Measurements from ENCODE around the gene TPSAB1. TPM values are rescaled to one million over a fixed set of nuclear protein-coding genes. Genes with fewer than 3 reads are reported as not detected.

Gene TPSAB1
- total RNA-seq, 4 donors from 2014 or later = 4.3 to 8.6 (median 6.5) TPM

GRCh38 chr16:1256874-1257322, 16.4 kb downstream of the TPSAB1 start:
- no peak for DNase-seq
- Histone ChIP-seq H3K4me3 (replicated peaks in 1 of 3) (no peak overlapping the region), H3K27ac (no peak overlapping the region), H3K36me3 (no peaks in the 10 kb centered on the region), H3K9me3 (no peaks in the 10 kb centered on the region), H3K4me1 (peaks cover 0 to 3% of the 10 kb centered on the region in 2 donors), H3K27me3 (no peaks in the 10 kb centered on the region)
- TF ChIP-seq POLR2A (IDR thresholded peaks at IDR 0.05) (no peak), CTCF (IDR thresholded peaks at IDR 0.05) (no peak)
- intact Hi-C loops (cut with DNase I) = no loop called here
- WGBS, 2 donors = 82 to 87% methylated on average over 21 to 22 of the region's 22 CpGs

DNA sequence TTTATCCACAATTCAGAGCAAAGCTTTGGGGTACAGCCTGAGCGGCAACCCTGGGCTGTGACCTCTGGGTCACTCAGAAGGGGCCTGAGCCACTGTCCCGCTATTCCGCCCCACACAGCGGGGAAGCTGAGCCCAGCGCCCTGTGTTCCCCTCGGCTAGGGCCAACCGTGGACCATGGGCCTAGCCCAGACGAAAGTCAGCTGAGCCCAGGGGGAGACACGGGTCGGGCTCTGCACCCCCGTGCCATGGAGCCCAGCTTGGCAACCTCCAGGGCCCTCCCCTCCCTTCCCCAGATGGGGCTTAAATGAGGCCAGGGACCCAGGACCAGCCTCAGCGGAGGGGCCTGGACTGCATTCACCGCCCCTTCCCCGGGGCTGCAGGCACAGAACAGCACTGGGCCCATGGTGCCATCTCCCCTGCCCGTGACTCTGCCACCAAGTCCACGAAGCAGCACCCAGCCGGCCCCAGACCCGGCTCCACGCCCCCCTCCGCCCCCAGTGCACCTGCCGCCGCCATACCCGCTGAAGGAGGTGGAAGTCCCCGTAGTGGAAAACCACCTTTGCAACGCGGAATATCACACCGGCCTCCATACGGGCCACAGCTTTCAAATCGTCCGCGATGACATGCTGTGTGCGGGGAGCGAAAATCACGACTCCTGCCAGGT, 17.2 kb downstream of the TPSAB1 start:
- Histone ChIP-seq H3K9me3 (no peaks in the 10 kb centered on the region), H3K36me3 (no peaks in the 10 kb centered on the region), H3K4me1 (peaks cover 0 to 3% of the 10 kb centered on the region in 2 donors), H3K27me3 (no peaks in the 10 kb centered on the region), H3K27ac (no peak overlapping the region), H3K4me3 (replicated peaks in 1 of 3) (no peak overlapping the region)
- no peak for DNase-seq
- TF ChIP-seq POLR2A (IDR thresholded peaks at IDR 0.05) (no peak), CTCF (IDR thresholded peaks at IDR 0.05) (no peak)
- intact Hi-C loops (cut with DNase I) = no loop called here
- whole genome bisulfite sequencing, 2 donors = 82 to 89% methylated on average over 18 to 19 of the region's 34 CpGs

DNA sequence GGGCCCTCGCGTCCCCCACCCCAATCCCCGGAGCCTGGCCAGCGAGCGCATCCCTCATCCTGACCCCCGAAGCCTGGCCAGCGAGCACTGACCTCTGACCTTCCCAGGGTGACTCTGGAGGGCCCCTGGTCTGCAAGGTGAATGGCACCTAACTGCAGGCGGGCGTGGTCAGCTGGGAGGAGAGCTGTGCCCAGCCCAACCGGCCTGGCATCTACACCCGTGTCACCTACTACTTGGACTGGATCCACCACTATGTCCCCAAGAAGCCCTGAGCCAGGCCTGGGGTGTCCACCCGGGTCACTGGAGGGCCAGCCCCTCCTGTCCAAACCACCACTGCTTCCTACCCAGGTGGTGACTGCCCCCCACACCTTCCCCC, 17.7 kb downstream of the TPSAB1 start:
- no peak overlapping the region for H3K4me3 ChIP-seq (replicated peaks in 1 of 3)
- intact Hi-C loops (cut with DNase I) = no loop called here
- WGBS, 2 donors = 67 to 74% methylated on average over 5 to 8 of the region's 12 CpGs
- H3K4me1 ChIP-seq = peaks cover 0 to 3% of the 10 kb centered on the region in 2 donors
- TF ChIP-seq POLR2A (IDR thresholded peaks at IDR 0.05) (no peak), CTCF (IDR thresholded peaks at IDR 0.05) (no peak)
- H3K36me3 ChIP-seq = no peaks in the 10 kb centered on the region
- H3K9me3 ChIP-seq = no peaks in the 10 kb centered on the region
- H3K27ac ChIP-seq = no peak overlapping the region
- no peaks in the 10 kb centered on the region for H3K27me3 ChIP-seq
- no peak for DNase-seq

- no peaks in the 10 kb centered on the region for H3K27me3 ChIP-seq
- no peak overlapping the region for H3K4me3 ChIP-seq (replicated peaks in 1 of 3)
- H3K4me1 ChIP-seq = peaks cover 0 to 3% of the 10 kb centered on the region in 2 donors
- no peaks in the 10 kb centered on the region for H3K36me3 ChIP-seq
- no peaks in the 10 kb centered on the region for H3K9me3 ChIP-seq
- WGBS, 2 donors = 16 to 23% methylated on average over 7 to 32 of the region's 42 CpGs
- no peak overlapping the region for H3K27ac ChIP-seq
- DNase-seq = no peak
- TF ChIP-seq CTCF (IDR thresholded peaks at IDR 0.05) (no peak), POLR2A (IDR thresholded peaks at IDR 0.05) (no peak)
- intact Hi-C loops (cut with DNase I) = no loop called here
Observed at GRCh38 chr16:1258906-1259759, 18.6 kb downstream of the TPSAB1 start.

GRCh38 chr16:1259760-1260068, 19.2 kb downstream of the TPSAB1 start:
- Histone ChIP-seq H3K36me3 (no peaks in the 10 kb centered on the region), H3K4me3 (replicated peaks in 1 of 3) (no peak overlapping the region), H3K4me1 (peaks cover 0 to 3% of the 10 kb centered on the region in 2 donors), H3K27me3 (no peaks in the 10 kb centered on the region), H3K9me3 (no peaks in the 10 kb centered on the region), H3K27ac (no peak overlapping the region)
- DNase-seq = no peak
- WGBS, 2 donors = 44 to 57% methylated on average over 6 to 8 of the region's 11 CpGs
- intact Hi-C loops (cut with DNase I) = no loop called here
- TF ChIP-seq CTCF (IDR thresholded peaks at IDR 0.05) (no peak), POLR2A (IDR thresholded peaks at IDR 0.05) (no peak)

Measured in thyroid gland (tissue), 4 donors.